Testis (tissue), 3 donors: ENCODE results near the gene ZFYVE27. TPM values are rescaled to one million over a fixed set of nuclear protein-coding genes. Genes with fewer than 3 reads are reported as not detected.

Source experiments
- DNase-seq: peaks from one replicate; pipeline ENCODE4 v3.0.0-alpha.2; 2019
- H3K27ac ChIP-seq, 2 donors: fragments of 200-600 bp; sonication (generic); one replicate each; pipeline ENCODE4 v1.5.1; 2019
- H3K27me3 ChIP-seq: fragments of 200-600 bp; sonication (generic); one replicate; pipeline ENCODE4 v1.5.1; 2019
- H3K36me3 ChIP-seq: fragments of 200-600 bp; sonication (generic); one replicate; pipeline ENCODE4 v1.5.1; 2017; ENCODE audit warnings: low read depth; ENCODE audit errors: missing control alignments
- H3K4me1 ChIP-seq: fragments of 200-600 bp; sonication (generic); one replicate; pipeline ENCODE4 v1.5.1; 2019
- H3K4me3 ChIP-seq, 2 donors: fragments of 200-600 bp; sonication (generic); one replicate each; pipeline ENCODE4 v1.5.1; 2017 to 2019
- H3K9me3 ChIP-seq: fragments of 200-600 bp; sonication (generic); one replicate; pipeline ENCODE4 v1.5.1; 2017
- POLR2A ChIP-seq: fragments of 450-650 bp; IDR thresholded peaks from one replicate; pipeline ENCODE4 v1.6.1; 2017; ENCODE audit warnings: antibody characterized with exemption, mild to moderate bottlenecking, moderate library complexity
- WGBS, 2 donors: methylation state at CpG; one replicate each; pipeline ENCODE4 v1.1.5; 2018; 5-methylcytosine and 5-hydroxymethylcytosine counted together
- intact Hi-C: fragments of 100-400 bp; cut with DNase I; formaldehyde crosslinking; loops from one replicate; pipeline ENCODE4 v1.15.1; 2023; ENCODE audit warnings: low total_unique reads
- polyA plus RNA-seq: library from polyadenylated mRNA; stranded (reverse); fragments of 350-450 nt; fragmentation: Illumina TruSeq; extraction: RNeasy Lipid Tissue Mini Kit (QIAGEN cat#74804); gene quantifications from one replicate; pipeline ENCODE4 v1.2.3, GENCODE V29; 2014; ENCODE audit warnings: low read depth, low replicate concordance; ENCODE audit not compliant: insufficient read depth
- total RNA-seq, 2 donors: library from RNA; depleted of rRNA; stranded (reverse); fragments of >200 nt; gene quantifications; one replicate each; pipeline ENCODE4 v1.2.3, GENCODE V29; 2016
- TF ChIP-seq, protein P1 (sequence below), 3 experiments: fragments of 450-650 bp in 2 of 3; fragments of 200-600 bp in 1 of 3; sonication (generic) in 1 of 3; IDR thresholded peaks; one replicate each; pipeline ENCODE4 v1.5.1; 2016 to 2019; ENCODE audit warnings: antibody characterized with exemption in 3 of 3, mild to moderate bottlenecking in 2 of 3, moderate library complexity in 1 of 3

Gene ZFYVE27
- total and polyA plus RNA-seq, 3 donors from 2014 or later: 38.4 to 66.4 (median 64.8) TPM

DNA sequence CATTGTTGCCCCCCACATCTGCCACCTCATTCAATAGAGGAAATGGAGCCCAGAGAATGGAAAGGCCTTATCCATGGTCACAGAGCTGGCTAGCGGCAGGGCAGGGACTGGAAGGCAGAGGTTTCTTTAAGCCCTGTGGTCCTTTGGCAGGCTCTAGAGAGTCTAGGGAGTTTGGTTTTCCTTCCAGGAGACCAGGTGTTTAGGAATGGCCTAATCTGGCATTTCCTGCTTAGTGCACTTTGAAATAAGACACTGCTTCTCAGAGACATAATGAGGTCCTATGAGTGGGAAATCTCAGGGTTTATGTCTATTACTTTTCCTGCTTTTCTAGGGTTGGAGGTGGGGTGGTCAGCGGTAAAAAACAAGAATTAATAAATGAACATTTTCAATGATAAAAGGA, 17.3 kb upstream of the ZFYVE27 start:
- H3K36me3 ChIP-seq: no peaks in the 10 kb centered on the region
- H3K27me3 ChIP-seq: no peaks in the 10 kb centered on the region
- no peak overlapping the region for H3K4me3 ChIP-seq
- H3K4me1 ChIP-seq: peaks cover 23% of the 10 kb centered on the region
- H3K27ac ChIP-seq: peak overlapping the region in 1 of 2 donors; percentile 19
- no peak for DNase-seq
- no peaks in the 10 kb centered on the region for H3K9me3 ChIP-seq
- TF ChIP-seq POLR2A: no peak
- TF ChIP-seq, protein P1, sequence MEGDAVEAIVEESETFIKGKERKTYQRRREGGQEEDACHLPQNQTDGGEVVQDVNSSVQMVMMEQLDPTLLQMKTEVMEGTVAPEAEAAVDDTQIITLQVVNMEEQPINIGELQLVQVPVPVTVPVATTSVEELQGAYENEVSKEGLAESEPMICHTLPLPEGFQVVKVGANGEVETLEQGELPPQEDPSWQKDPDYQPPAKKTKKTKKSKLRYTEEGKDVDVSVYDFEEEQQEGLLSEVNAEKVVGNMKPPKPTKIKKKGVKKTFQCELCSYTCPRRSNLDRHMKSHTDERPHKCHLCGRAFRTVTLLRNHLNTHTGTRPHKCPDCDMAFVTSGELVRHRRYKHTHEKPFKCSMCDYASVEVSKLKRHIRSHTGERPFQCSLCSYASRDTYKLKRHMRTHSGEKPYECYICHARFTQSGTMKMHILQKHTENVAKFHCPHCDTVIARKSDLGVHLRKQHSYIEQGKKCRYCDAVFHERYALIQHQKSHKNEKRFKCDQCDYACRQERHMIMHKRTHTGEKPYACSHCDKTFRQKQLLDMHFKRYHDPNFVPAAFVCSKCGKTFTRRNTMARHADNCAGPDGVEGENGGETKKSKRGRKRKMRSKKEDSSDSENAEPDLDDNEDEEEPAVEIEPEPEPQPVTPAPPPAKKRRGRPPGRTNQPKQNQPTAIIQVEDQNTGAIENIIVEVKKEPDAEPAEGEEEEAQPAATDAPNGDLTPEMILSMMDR (IDR thresholded peaks at IDR 0.05): no peak
- WGBS, 2 donors: 88 to 89% methylated on average over 2 of the region's 2 CpGs
- intact Hi-C loops: no loop called here

DNA sequence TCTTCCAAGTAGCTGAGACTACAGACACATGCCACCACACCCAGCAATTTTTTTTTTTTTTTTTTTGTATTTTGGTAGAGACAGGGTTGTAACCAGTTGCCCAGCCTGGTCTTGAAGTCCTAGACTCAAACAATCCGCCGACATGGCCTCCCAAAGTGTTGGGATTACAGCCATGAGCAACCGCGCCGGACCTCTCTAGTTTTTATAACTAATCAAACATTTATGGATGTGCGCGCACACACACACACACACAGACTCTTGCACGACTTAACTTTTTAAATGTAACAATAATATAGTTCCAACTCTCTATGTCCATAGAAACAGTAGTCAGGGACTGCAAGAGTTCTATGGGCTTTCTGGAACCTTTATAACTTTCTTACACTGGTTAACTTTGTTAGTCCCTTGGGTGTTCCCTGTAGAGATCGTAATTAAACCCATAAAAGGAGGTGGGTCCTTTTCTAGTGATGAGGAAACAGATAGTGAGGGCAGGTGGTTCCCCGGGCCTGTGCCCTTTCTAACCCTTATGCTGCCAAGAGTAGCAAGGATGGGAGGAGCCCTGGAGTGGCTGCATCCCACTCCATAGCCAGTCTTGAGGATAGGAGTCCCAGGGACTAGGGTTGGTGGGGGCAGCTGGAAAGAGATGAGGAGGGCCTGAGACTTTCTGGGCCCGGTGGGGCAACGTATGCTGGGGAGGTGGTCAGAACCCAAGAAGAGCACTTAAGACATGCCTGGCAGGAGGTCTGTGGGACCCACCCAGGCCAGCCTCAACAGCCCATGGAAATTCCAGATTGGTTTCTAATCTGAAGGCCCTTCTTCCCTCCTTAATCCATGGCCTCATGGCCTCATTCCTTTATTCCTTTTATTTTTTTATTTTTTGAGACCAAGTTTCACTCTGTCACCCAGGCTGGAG, 14.8 kb upstream of the ZFYVE27 start:
- WGBS, 2 donors: 70 to 94% methylated on average over 12 of the region's 12 CpGs
- peaks cover 14% of the 10 kb centered on the region for H3K4me1 ChIP-seq
- intact Hi-C loops: no loop called here
- TF ChIP-seq POLR2A: no peak
- TF ChIP-seq, protein P1 (IDR thresholded peaks at IDR 0.05): no peak
- H3K27me3 ChIP-seq: no peaks in the 10 kb centered on the region
- no peak overlapping the region for H3K4me3 ChIP-seq
- H3K27ac ChIP-seq: no peak overlapping the region
- no peaks in the 10 kb centered on the region for H3K36me3 ChIP-seq
- H3K9me3 ChIP-seq: no peaks in the 10 kb centered on the region
- DNase-seq: no peak

DNA sequence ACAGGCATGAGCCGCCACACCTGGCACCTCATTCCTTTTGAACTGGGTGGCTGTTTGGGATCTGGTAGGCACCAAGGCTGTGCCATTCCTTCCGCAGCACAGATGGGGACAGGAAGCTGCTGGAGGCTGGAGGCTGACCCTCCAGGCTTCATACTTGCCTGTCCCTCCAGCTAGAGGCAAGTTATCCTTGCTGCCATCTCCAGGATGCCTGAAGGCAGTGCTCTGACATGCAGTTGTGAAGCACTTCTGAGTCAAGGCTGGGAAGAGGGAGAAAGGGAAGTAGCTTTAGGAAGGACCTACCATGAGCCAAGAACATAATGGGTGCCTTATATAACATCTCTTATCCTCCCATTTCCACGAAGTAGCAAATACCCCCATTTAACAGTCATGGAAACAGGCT, 13.9 kb upstream of the ZFYVE27 start:
- Histone ChIP-seq H3K27me3 (no peaks in the 10 kb centered on the region), H3K9me3 (no peaks in the 10 kb centered on the region), H3K4me3 (no peak overlapping the region), H3K36me3 (no peaks in the 10 kb centered on the region), H3K27ac (no peak overlapping the region), H3K4me1 (peaks cover 14% of the 10 kb centered on the region)
- WGBS, 2 donors: 79 to 90% methylated on average over 1 to 3 of the region's 3 CpGs
- TF ChIP-seq, protein P1 (IDR thresholded peaks at IDR 0.05): no peak
- no peak for TF ChIP-seq POLR2A
- DNase-seq: no peak
- intact Hi-C loops: no loop called here

DNA sequence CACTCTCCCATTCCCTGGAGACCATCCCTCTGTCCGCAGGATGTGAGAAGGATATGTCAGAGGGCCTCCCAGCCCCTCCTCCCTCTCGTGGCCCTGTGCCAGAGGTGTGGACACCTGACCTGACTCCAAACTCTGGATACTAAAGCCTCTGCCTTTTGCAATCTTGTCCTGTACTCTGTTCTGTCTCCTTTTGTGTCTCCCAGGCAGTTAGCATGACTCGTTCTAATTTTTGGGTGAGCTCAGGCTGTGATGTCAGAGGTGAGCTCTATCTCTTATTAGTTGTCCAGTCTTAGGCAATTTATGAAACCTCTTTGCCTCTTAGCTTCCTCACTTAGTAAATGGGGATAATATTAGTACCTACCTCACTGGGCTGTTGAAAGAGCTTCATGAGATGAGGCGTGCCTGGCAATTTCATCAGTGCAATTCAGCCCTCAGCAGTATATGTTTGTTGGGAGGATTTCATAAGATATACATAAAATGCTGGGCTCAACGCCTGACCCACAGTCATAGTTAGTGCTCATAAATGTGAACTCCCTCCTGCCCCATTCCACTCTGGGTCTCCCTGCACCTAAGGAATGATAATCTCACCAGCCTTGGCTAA, 12.5 kb upstream of the ZFYVE27 start:
- 70 to 74% methylated on average over 5 of the region's 5 CpGs for WGBS, 2 donors
- Histone ChIP-seq H3K36me3 (no peaks in the 10 kb centered on the region), H3K9me3 (no peaks in the 10 kb centered on the region), H3K27me3 (no peaks in the 10 kb centered on the region), H3K4me3 (no peak overlapping the region), H3K27ac (no peak overlapping the region), H3K4me1 (peaks cover under 1% of the 10 kb centered on the region)
- no peak for DNase-seq
- intact Hi-C loops: no loop called here
- TF ChIP-seq POLR2A: no peak
- TF ChIP-seq, protein P1 (IDR thresholded peaks at IDR 0.05): no peak
